IMR-90 (cell line): ENCODE data around the gene BMP8A. TPM values are rescaled to one million over a fixed set of nuclear protein-coding genes. Genes with fewer than 3 reads are reported as not detected.

Source experiments
- ATAC-seq: fragments of 200-7000 bp; cut with Tn5 transposase; 2 replicates; pipeline ENCODE4 v1.9.1; 2020; ENCODE audit warnings: low read depth, mild to moderate bottlenecking, moderate library complexity
- BruUV-seq: library from RNA; stranded (reverse); fragments of 400-500 nt; replicated peaks from 2 replicates; lab custom pipeline; 2021; lab: Mats Ljungman, UMichigan
- CTCF ChIA-PET: fragments of 300-600 bp; formaldehyde crosslinking; extraction: SDS; loops from one replicate; lab custom pipeline; 2021; ENCODE audit warnings: antibody characterized with exemption; lab: Yijun Ruan, JAX
- POLR2A ChIA-PET: fragments of 300-600 bp; sonication (Branson Sonifier 250); formaldehyde crosslinking; loops from one replicate; lab custom pipeline; 2022; ENCODE audit warnings: antibody characterized with exemption; ENCODE audit not compliant: unreplicated experiment; lab: Charles Lee
- DNase-seq: peaks from one replicate; pipeline ENCODE4 v3.0.0; 2013
- H2AFZ ChIP-seq: replicated peaks from 2 replicates; pipeline ENCODE3; 2013; ENCODE audit warnings: low read length, mild to moderate bottlenecking; ENCODE audit not compliant: poor library complexity
- H2AK5ac ChIP-seq: 2 replicates; pipeline ENCODE4 v1.6.1; 2013; ENCODE audit warnings: low read depth, low read length, inconsistent platforms
- H2AK9ac ChIP-seq: replicated peaks from 2 replicates; pipeline ENCODE3; 2013; ENCODE audit warnings: mild to moderate bottlenecking, low read depth, low read length, moderate library complexity; ENCODE audit not compliant: poor library complexity
- H2BK120ac ChIP-seq: 2 replicates; pipeline ENCODE4 v1.6.1; 2013; ENCODE audit warnings: low read depth, low read length, inconsistent platforms
- H2BK15ac ChIP-seq: 3 replicates; pipeline ENCODE4 v1.6.1; 2013; ENCODE audit warnings: low read depth, low read length, inconsistent platforms
- H2BK20ac ChIP-seq: 2 replicates; pipeline ENCODE4 v1.6.1; 2013; ENCODE audit warnings: low read depth, mild to moderate bottlenecking, inconsistent platforms, low read length, moderate library complexity
- H2BK5ac ChIP-seq: 2 replicates; pipeline ENCODE4 v1.6.1; 2013; ENCODE audit warnings: mild to moderate bottlenecking, low read depth, low read length, inconsistent platforms; ENCODE audit not compliant: poor library complexity, severe bottlenecking
- H3K14ac ChIP-seq: replicated peaks from 2 replicates; pipeline ENCODE4 v1.6.1; 2013; ENCODE audit warnings: low read depth, low read length, inconsistent platforms
- H3K18ac ChIP-seq: 2 replicates; pipeline ENCODE4 v1.6.1; 2013; ENCODE audit warnings: low read depth, low read length, control low read depth
- H3K23ac ChIP-seq: 2 replicates; pipeline ENCODE4 v1.6.1; 2013; ENCODE audit warnings: low read depth, low read length, inconsistent platforms
- H3K27ac ChIP-seq: 2 replicates; pipeline ENCODE4 v1.5.1; 2013; ENCODE audit warnings: mild to moderate bottlenecking, control low read depth, low read length; ENCODE audit not compliant: insufficient read depth
- H3K27me3 ChIP-seq: 2 replicates; pipeline ENCODE4 v1.6.1; 2013; ENCODE audit warnings: low read length; ENCODE audit not compliant: control insufficient read depth, insufficient read depth
- H3K36me3 ChIP-seq: 2 replicates; pipeline ENCODE4 v1.6.1; 2013; ENCODE audit warnings: low read length, mixed read lengths; ENCODE audit not compliant: control insufficient read depth, insufficient read depth
- H3K4ac ChIP-seq: 2 replicates; pipeline ENCODE4 v1.6.1; 2013; ENCODE audit warnings: low read depth, low read length, inconsistent platforms
- H3K4me1 ChIP-seq: 2 replicates; pipeline ENCODE4 v1.6.1; 2013; ENCODE audit warnings: low read length, mixed read lengths; ENCODE audit not compliant: control insufficient read depth, insufficient read depth
- H3K4me2 ChIP-seq: 2 replicates; pipeline ENCODE4 v1.6.1; 2013; ENCODE audit warnings: low read depth, mild to moderate bottlenecking, control low read depth, low read length, moderate library complexity
- H3K4me3 ChIP-seq: 2 replicates; pipeline ENCODE4 v1.5.1; 2013; ENCODE audit warnings: low read depth, mild to moderate bottlenecking, control low read depth, low read length, moderate library complexity; ENCODE audit not compliant: insufficient read depth
- H3K56ac ChIP-seq: 2 replicates; pipeline ENCODE4 v1.6.1; 2013; ENCODE audit warnings: low read length, inconsistent platforms; ENCODE audit not compliant: insufficient read depth; ENCODE audit errors: extremely low read depth
- H3K79me1 ChIP-seq, 2 experiments: 2 replicates each; pipeline ENCODE4 v1.6.1; 2013; ENCODE audit warnings: low read length in 2 of 2, inconsistent platforms in 1 of 2, low read depth in 1 of 2
- H3K9ac ChIP-seq: 2 replicates; pipeline ENCODE4 v1.6.1; 2013; ENCODE audit warnings: low read depth, low read length, control low read depth
- H3K9me1 ChIP-seq: 2 replicates; pipeline ENCODE4 v1.6.1; 2013; ENCODE audit warnings: low read length, inconsistent platforms; ENCODE audit not compliant: insufficient read depth
- H3K9me3 ChIP-seq: 2 replicates; pipeline ENCODE4 v1.6.1; 2013; ENCODE audit warnings: low read length; ENCODE audit not compliant: control insufficient read depth, insufficient read depth
- H4K20me1 ChIP-seq: 2 replicates; pipeline ENCODE4 v1.6.1; 2013; ENCODE audit warnings: low read length, inconsistent platforms; ENCODE audit not compliant: insufficient read depth
- H4K5ac ChIP-seq: 2 replicates; pipeline ENCODE4 v1.6.1; 2013; ENCODE audit warnings: mild to moderate bottlenecking, low read depth, low read length, control low read depth
- H4K8ac ChIP-seq, 2 experiments: 2 replicates each; pipeline ENCODE4 v1.6.1; 2013; ENCODE audit warnings: low read depth in 2 of 2, low read length in 2 of 2, control low read depth in 1 of 2, inconsistent platforms in 1 of 2
- H4K91ac ChIP-seq: 2 replicates; pipeline ENCODE4 v1.6.1; 2013; ENCODE audit warnings: low read depth, low read length, inconsistent platforms; ENCODE audit not compliant: insufficient read depth
- CEBPB ChIP-seq: IDR thresholded peaks from 2 replicates; pipeline ENCODE4 v1.6.1; 2012; ENCODE audit warnings: low read depth, low read length, improper control_type of control experiment
- CHD1 ChIP-seq: IDR thresholded peaks from 2 replicates; pipeline ENCODE4 v1.6.1; 2012; ENCODE audit warnings: low read depth, low read length, improper control_type of control experiment
- FOS ChIP-seq: fragments of 150-350 bp; IDR thresholded peaks from 2 replicates; pipeline ENCODE4 v1.6.1; 2016; ENCODE audit warnings: low read depth, low read length
- MXI1 ChIP-seq: IDR thresholded peaks from 2 replicates; pipeline ENCODE4 v1.6.1; 2012; ENCODE audit warnings: low read depth, mild to moderate bottlenecking, low read length, moderate library complexity, borderline replicate concordance
- RAD21 ChIP-seq: IDR thresholded peaks from 2 replicates; pipeline ENCODE4 v1.6.1; 2012; ENCODE audit warnings: low read length, improper control_type of control experiment
- SMC3 ChIP-seq: fragments of 150-350 bp; IDR thresholded peaks from 2 replicates; pipeline ENCODE4 v1.6.1; 2016; ENCODE audit warnings: low read depth, mild to moderate bottlenecking, antibody characterized with exemption, low read length, moderate library complexity
- WGBS, 2 experiments: methylation state at CpG; one replicate each; pipeline versions ENCODE4 v1.1.5 to v1.1.7; 2013; ENCODE audit warnings: missing lambda C conversion rate in 2 of 2; ENCODE audit not compliant: insufficient read length in 1 of 2; ENCODE audit errors: extremely low coverage in 2 of 2; 5-methylcytosine and 5-hydroxymethylcytosine counted together
- dilution Hi-C: fragments of 300-500 bp; cut with HindIII; formaldehyde crosslinking; loops from one replicate; pipeline ENCODE4 v1.14.3; 2018; ENCODE audit warnings: low sequenced_read_pairs; ENCODE audit not compliant: unreplicated experiment
- in situ Hi-C: fragments of 300-500 bp; cut with MboI; formaldehyde crosslinking; loops from 3 replicates; pipeline ENCODE4 v1.14.3; 2019; ENCODE audit warnings: low sequenced_read_pairs, inconsistent platforms, mixed read lengths
- intact Hi-C: fragments of 100-400 bp; cut with micrococcal nuclease; formaldehyde crosslinking; loops from 2 replicates; pipeline ENCODE4 v1.10.0; 2022
- polyA plus RNA-seq, 3 experiments: library from polyadenylated mRNA; depleted of rRNA; stranded (reverse); fragments of >200 nt; gene quantifications; 2 replicates each; pipeline ENCODE4 v1.2.3, GENCODE V29; 2012; ENCODE audit warnings: low replicate concordance in 1 of 3
- total RNA-seq: library from RNA; depleted of rRNA; stranded (reverse); fragments of >200 nt; gene quantifications from 2 replicates; pipeline ENCODE4 v1.2.3, GENCODE V29; 2012
- TF ChIP-seq, protein P1 (sequence below): fragments of 150-350 bp; IDR thresholded peaks from 2 replicates; pipeline ENCODE4 v1.6.1; 2017; ENCODE audit warnings: mild to moderate bottlenecking, antibody characterized with exemption, low read length, low read depth

Gene BMP8A
- total and polyA plus RNA-seq, 2 of the 4 experiments (the other 2 are of a cell fraction), result not detected

DNA sequence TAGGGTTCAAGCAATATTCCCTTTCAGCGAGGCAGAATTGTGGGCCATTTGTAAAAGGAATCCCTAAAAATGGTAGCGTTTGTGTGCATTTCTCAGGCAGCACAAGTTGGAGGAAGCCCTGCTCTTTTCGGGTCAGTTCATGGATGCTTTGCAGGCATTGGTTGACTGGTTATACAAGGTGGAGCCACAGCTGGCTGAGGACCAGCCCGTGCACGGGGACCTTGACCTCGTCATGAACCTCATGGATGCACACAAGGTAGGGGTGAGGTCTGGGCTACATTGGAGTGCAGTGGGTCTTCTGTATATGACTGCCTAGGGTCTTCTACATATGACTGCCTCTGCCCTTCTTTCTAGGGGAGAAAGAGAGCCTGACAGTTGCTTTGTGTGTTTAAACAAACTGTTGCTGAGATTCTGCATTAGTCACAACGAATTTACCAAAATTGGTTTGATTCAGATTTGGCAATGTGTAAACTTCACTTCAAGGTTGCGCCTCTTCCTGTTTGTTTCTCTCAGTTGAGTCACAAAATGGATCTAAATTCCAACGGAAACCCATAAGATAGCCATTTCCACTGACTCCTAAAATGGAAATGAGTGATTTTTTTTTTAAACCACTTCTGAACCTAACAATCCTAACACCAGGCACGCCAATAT, 40.4 kb upstream of the BMP8A start:
- peak overlapping the region; percentile 71 for H3K56ac ChIP-seq
- no peaks in the 10 kb centered on the region for H3K9me3 ChIP-seq
- WGBS, 2 experiments, result 50% methylated on average over 3 of the region's 10 CpGs; no CpG with 5 or more reads in 1 of the 2 experiments
- no peak overlapping the region for H3K4me3 ChIP-seq
- intact Hi-C loops (no loop called here), in situ Hi-C loops (no loop called here), dilution Hi-C loops (loop anchor here (25.0 kb wide), 1 partner anchor 89 kb away; no protein-coding TSS in a partner anchor)
- peaks cover 63% of the 10 kb centered on the region for H3K36me3 ChIP-seq
- ATAC-seq (peak; percentile 79), DNase-seq (peak; percentile 89)
- ChIA-PET POLR2A (interaction anchor here (0.6 kb wide), 1 partner anchor 46 kb away, joined by 3 read pairs; no protein-coding TSS in a partner anchor), CTCF (no interaction called here)
- peak overlapping the region; percentile 91 for H3K4ac ChIP-seq
- peak overlapping the region; percentile 0; the same call in 1 of the 2 replicates for H3K9ac ChIP-seq
- H2AK5ac ChIP-seq, result peak overlapping the region; percentile 89
- BruUV-seq, result no TSS peak
- peak overlapping the region; percentile 75 for H3K14ac ChIP-seq
- peak overlapping the region; percentile 38; the same call in 1 of the 2 replicates for H3K4me2 ChIP-seq
- no peaks in the 10 kb centered on the region for H3K27me3 ChIP-seq
- H2BK15ac ChIP-seq, result peak overlapping the region; percentile 39; the same call in 1 of the 3 replicates
- H3K79me1 ChIP-seq, result peaks cover 27 to 55% of the 10 kb centered on the region in 2 experiments
- H4K91ac ChIP-seq, result peak overlapping the region; percentile 90
- H2AK9ac ChIP-seq, result peak overlapping the region; percentile 47
- H2BK120ac ChIP-seq, result peak overlapping the region; percentile 99
- H4K8ac ChIP-seq, result peak overlapping the region; percentile 16 to 93; a peak in 3 of 4 replicates
- H2BK20ac ChIP-seq, result peak overlapping the region; percentile 95
- peak overlapping the region; percentile 69 for H3K18ac ChIP-seq
- peaks cover 10% of the 10 kb centered on the region for H3K9me1 ChIP-seq
- no peak for TF ChIP-seq RAD21
- TF ChIP-seq, protein P1, sequence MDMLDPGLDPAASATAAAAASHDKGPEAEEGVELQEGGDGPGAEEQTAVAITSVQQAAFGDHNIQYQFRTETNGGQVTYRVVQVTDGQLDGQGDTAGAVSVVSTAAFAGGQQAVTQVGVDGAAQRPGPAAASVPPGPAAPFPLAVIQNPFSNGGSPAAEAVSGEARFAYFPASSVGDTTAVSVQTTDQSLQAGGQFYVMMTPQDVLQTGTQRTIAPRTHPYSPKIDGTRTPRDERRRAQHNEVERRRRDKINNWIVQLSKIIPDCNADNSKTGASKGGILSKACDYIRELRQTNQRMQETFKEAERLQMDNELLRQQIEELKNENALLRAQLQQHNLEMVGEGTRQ, result no peak
- TF ChIP-seq SMC3, result no peak
- no peak for TF ChIP-seq CHD1
- TF ChIP-seq FOS, result 0 out of 2 replicates have a peak, but pooled peaks have one; percentile 47
- TF ChIP-seq CEBPB, result peak; percentile 83
- TF ChIP-seq MXI1, result no peak
- peak overlapping the region; percentile 77 for H3K27ac ChIP-seq
- H2AFZ ChIP-seq, result no peak overlapping the region
- H4K5ac ChIP-seq, result peak overlapping the region; percentile 97
- peaks cover 8% of the 10 kb centered on the region for H3K4me1 ChIP-seq
- peaks cover 4% of the 10 kb centered on the region; the same call in 1 of the 2 replicates for H4K20me1 ChIP-seq
- H3K23ac ChIP-seq, result peak overlapping the region; percentile 88
- peak overlapping the region; percentile 98 for H2BK5ac ChIP-seq
